HEK293 (cell line): ENCODE results near the gene SLC35E1.

Experiments used
- OSR2 ChIP-seq: fragments of 450-650 bp; formaldehyde crosslinking; IDR thresholded peaks from 2 replicates; pipeline ENCODE4 v1.5.1; 2016; ENCODE audit warnings: missing biosample characterization, missing genetic modification characterization
- PRDM1 ChIP-seq: fragments of 450-650 bp; formaldehyde crosslinking; IDR thresholded peaks from 2 replicates; pipeline ENCODE4; 2016; ENCODE audit warnings: missing biosample characterization, missing genetic modification characterization
- SCRT1 ChIP-seq: fragments of 450-650 bp; formaldehyde crosslinking; IDR thresholded peaks from 2 replicates; pipeline ENCODE4 v1.5.1; 2016; ENCODE audit warnings: missing biosample characterization, missing genetic modification characterization, borderline replicate concordance
- SP3 ChIP-seq: fragments of 450-650 bp; formaldehyde crosslinking; IDR thresholded peaks from 2 replicates; pipeline ENCODE4 v1.5.1; 2016; ENCODE audit warnings: missing biosample characterization, missing genetic modification characterization
- ZNF10 ChIP-seq: fragments of 450-650 bp; formaldehyde crosslinking; IDR thresholded peaks from 2 replicates; pipeline ENCODE4 v1.5.1; 2017; ENCODE audit warnings: missing biosample characterization, missing genetic modification characterization
- ZNF19 ChIP-seq: fragments of 450-650 bp; formaldehyde crosslinking; IDR thresholded peaks from 2 replicates; pipeline ENCODE4; 2016; ENCODE audit warnings: missing biosample characterization, missing genetic modification characterization, low read depth
- ZNF2 ChIP-seq: fragments of 450-650 bp; formaldehyde crosslinking; IDR thresholded peaks from 2 replicates; pipeline ENCODE4 v1.5.1; 2016; ENCODE audit warnings: missing biosample characterization, missing genetic modification characterization
- ZNF221 ChIP-seq: fragments of 450-650 bp; formaldehyde crosslinking; IDR thresholded peaks from 2 replicates; pipeline ENCODE4 v1.5.1; 2017; ENCODE audit warnings: missing biosample characterization, missing genetic modification characterization, borderline replicate concordance
- ZNF274 ChIP-seq, 2 experiments: fragments of 200-500 bp in 1 of 2; fragments of 450-650 bp in 1 of 2; sonication (Bioruptor generic) in 1 of 2; formaldehyde crosslinking in 1 of 2; IDR thresholded peaks; 2 replicates each; pipeline versions ENCODE4 v1.5.1 to v1.6.1; 2014 to 2016; ENCODE audit warnings: borderline replicate concordance in 1 of 2, inconsistent platforms in 1 of 2, low read length in 1 of 2, missing biosample characterization in 1 of 2, missing genetic modification characterization in 1 of 2
- ZNF391 ChIP-seq: fragments of 450-650 bp; formaldehyde crosslinking; IDR thresholded peaks from 2 replicates; pipeline ENCODE4 v1.5.1; 2016; ENCODE audit warnings: low read depth, missing biosample characterization, missing genetic modification characterization, borderline replicate concordance
- ZNF510 ChIP-seq: fragments of 450-650 bp; formaldehyde crosslinking; IDR thresholded peaks from 2 replicates; pipeline ENCODE4 v1.5.1; 2018; ENCODE audit warnings: mild to moderate bottlenecking, missing genetic modification characterization, missing biosample characterization; ENCODE audit not compliant: insufficient replicate concordance
- ZNF571 ChIP-seq: fragments of 450-650 bp; formaldehyde crosslinking; IDR thresholded peaks from 2 replicates; pipeline ENCODE4 v1.5.0; 2017; ENCODE audit warnings: missing biosample characterization, missing genetic modification characterization
- ZNF596 ChIP-seq: fragments of 450-650 bp; IDR thresholded peaks from 2 replicates; pipeline ENCODE4 v1.5.0; 2018; ENCODE audit warnings: missing biosample characterization, mild to moderate bottlenecking, missing genetic modification characterization, moderate library complexity
- ZNF624 ChIP-seq: fragments of 450-650 bp; formaldehyde crosslinking; IDR thresholded peaks from 2 replicates; pipeline ENCODE4 v1.5.1; 2017; ENCODE audit warnings: missing biosample characterization, missing genetic modification characterization
- ZNF777 ChIP-seq: fragments of 450-650 bp; formaldehyde crosslinking; IDR thresholded peaks from 2 replicates; pipeline ENCODE4 v1.5.1; 2017; ENCODE audit warnings: missing biosample characterization, missing genetic modification characterization, borderline replicate concordance
- ZXDB ChIP-seq: fragments of 450-650 bp; formaldehyde crosslinking; IDR thresholded peaks from 2 replicates; pipeline ENCODE4 v1.5.1; 2016; ENCODE audit warnings: missing biosample characterization, missing genetic modification characterization
- TF ChIP-seq, protein P1 (sequence below): fragments of 450-650 bp; formaldehyde crosslinking; IDR thresholded peaks from 2 replicates; pipeline ENCODE4 v1.5.1; 2016; ENCODE audit warnings: missing biosample characterization, missing genetic modification characterization, low read depth
- TF ChIP-seq, protein P2 (sequence below): fragments of 450-650 bp; formaldehyde crosslinking; IDR thresholded peaks from 2 replicates; pipeline ENCODE4 v1.5.1; 2016; ENCODE audit warnings: missing biosample characterization, missing genetic modification characterization
- TF ChIP-seq, protein P3 (sequence below): fragments of 450-650 bp; formaldehyde crosslinking; IDR thresholded peaks from 2 replicates; pipeline ENCODE4 v1.5.1; 2016; ENCODE audit warnings: missing biosample characterization, missing genetic modification characterization
- TF ChIP-seq, protein P4 (sequence below): fragments of 450-650 bp; formaldehyde crosslinking; IDR thresholded peaks from 2 replicates; pipeline ENCODE4 v1.5.1; 2016; ENCODE audit warnings: missing biosample characterization, missing genetic modification characterization
- TF ChIP-seq, protein P5 (sequence below): fragments of 450-650 bp; IDR thresholded peaks from 2 replicates; pipeline ENCODE4 v1.5.1; 2018; ENCODE audit warnings: missing biosample characterization, missing genetic modification characterization
- TF ChIP-seq, protein P6 (sequence below): fragments of 450-650 bp; formaldehyde crosslinking; IDR thresholded peaks from 2 replicates; pipeline ENCODE4 v1.5.1; 2016; ENCODE audit warnings: missing biosample characterization, missing genetic modification characterization

SLC35E1 gene

DNA sequence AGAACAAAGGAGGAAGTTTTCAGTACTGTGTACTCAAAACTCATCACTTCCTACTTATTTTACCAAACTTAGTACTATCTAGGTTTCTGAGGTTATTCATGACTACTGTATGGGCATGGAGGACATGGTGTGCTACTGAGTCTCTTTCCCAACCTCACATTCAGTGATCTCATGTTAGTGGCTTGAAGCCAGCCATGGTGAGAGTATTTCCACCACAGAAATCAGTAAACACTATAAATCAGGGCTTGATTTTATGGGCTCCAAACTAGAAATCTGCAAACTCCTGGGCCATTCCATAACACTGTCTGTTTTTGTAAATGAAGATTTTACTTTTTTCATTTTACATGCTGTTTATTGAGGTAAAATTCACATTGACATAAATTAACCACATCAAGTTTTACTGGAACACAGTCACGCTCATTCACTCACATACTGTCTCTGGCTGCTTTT, 36.1 kb upstream of the SLC35E1 start (continued):
- TF ChIP-seq, protein P1, sequence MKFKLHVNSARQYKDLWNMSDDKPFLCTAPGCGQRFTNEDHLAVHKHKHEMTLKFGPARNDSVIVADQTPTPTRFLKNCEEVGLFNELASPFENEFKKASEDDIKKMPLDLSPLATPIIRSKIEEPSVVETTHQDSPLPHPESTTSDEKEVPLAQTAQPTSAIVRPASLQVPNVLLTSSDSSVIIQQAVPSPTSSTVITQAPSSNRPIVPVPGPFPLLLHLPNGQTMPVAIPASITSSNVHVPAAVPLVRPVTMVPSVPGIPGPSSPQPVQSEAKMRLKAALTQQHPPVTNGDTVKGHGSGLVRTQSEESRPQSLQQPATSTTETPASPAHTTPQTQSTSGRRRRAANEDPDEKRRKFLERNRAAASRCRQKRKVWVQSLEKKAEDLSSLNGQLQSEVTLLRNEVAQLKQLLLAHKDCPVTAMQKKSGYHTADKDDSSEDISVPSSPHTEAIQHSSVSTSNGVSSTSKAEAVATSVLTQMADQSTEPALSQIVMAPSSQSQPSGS (tag by site-specific recombination): peak; percentile 61; the same call in 1 of the 2 replicates
- TF ChIP-seq PRDM1 (tag by site-specific recombination) (peak; percentile 62), ZNF221 (tag by site-specific recombination) (no peak), ZNF624 (tag by site-specific recombination) (no peak), ZXDB (tag by site-specific recombination) (peak; percentile 75), SP3 (tag by site-specific recombination) (no peak), ZNF391 (tag by site-specific recombination) (no peak), ZNF19 (tag by site-specific recombination) (no peak), ZNF571 (tag by site-specific recombination) (no peak), ZNF2 (tag by site-specific recombination) (peak; percentile 45; the same call in 1 of the 2 replicates), OSR2 (tag by site-specific recombination) (peak; percentile 98), ZNF274 (IDR thresholded peaks at IDR 0.05; ENCODE audit: low read length) (no peak), ZNF274 (tag by site-specific recombination; IDR thresholded peaks at IDR 0.05; ENCODE audit: borderline replicate concordance) (no peak), ZNF10 (0 out of 2 replicates have a peak, but pooled peaks have one; percentile 36), ZNF510 (tag by site-specific recombination) (no peak), ZNF777 (tag by site-specific recombination) (no peak), SCRT1 (tag by site-specific recombination) (no peak), ZNF596 (tag by site-specific recombination) (no peak)
- TF ChIP-seq, protein P2, sequence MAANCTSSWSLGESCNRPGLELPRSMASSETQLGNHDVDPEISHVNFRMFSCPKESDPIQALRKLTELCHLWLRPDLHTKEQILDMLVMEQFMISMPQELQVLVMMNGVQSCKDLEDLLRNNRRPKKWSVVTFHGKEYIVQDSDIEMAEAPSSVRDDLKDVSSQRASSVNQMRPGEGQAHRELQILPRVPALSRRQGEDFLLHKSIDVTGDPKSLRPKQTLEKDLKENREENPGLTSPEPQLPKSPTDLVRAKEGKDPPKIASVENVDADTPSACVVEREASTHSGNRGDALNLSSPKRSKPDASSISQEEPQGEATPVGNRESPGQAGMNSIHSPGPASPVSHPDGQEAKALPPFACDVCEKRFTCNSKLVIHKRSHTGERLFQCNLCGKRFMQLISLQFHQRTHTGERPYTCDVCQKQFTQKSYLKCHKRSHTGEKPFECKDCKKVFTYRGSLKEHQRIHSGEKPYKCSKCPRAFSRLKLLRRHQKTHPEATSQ (tag by site-specific recombination): no peak
- TF ChIP-seq, protein P3, sequence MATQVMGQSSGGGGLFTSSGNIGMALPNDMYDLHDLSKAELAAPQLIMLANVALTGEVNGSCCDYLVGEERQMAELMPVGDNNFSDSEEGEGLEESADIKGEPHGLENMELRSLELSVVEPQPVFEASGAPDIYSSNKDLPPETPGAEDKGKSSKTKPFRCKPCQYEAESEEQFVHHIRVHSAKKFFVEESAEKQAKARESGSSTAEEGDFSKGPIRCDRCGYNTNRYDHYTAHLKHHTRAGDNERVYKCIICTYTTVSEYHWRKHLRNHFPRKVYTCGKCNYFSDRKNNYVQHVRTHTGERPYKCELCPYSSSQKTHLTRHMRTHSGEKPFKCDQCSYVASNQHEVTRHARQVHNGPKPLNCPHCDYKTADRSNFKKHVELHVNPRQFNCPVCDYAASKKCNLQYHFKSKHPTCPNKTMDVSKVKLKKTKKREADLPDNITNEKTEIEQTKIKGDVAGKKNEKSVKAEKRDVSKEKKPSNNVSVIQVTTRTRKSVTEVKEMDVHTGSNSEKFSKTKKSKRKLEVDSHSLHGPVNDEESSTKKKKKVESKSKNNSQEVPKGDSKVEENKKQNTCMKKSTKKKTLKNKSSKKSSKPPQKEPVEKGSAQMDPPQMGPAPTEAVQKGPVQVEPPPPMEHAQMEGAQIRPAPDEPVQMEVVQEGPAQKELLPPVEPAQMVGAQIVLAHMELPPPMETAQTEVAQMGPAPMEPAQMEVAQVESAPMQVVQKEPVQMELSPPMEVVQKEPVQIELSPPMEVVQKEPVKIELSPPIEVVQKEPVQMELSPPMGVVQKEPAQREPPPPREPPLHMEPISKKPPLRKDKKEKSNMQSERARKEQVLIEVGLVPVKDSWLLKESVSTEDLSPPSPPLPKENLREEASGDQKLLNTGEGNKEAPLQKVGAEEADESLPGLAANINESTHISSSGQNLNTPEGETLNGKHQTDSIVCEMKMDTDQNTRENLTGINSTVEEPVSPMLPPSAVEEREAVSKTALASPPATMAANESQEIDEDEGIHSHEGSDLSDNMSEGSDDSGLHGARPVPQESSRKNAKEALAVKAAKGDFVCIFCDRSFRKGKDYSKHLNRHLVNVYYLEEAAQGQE (tag by site-specific recombination): no peak
- TF ChIP-seq, protein P4, sequence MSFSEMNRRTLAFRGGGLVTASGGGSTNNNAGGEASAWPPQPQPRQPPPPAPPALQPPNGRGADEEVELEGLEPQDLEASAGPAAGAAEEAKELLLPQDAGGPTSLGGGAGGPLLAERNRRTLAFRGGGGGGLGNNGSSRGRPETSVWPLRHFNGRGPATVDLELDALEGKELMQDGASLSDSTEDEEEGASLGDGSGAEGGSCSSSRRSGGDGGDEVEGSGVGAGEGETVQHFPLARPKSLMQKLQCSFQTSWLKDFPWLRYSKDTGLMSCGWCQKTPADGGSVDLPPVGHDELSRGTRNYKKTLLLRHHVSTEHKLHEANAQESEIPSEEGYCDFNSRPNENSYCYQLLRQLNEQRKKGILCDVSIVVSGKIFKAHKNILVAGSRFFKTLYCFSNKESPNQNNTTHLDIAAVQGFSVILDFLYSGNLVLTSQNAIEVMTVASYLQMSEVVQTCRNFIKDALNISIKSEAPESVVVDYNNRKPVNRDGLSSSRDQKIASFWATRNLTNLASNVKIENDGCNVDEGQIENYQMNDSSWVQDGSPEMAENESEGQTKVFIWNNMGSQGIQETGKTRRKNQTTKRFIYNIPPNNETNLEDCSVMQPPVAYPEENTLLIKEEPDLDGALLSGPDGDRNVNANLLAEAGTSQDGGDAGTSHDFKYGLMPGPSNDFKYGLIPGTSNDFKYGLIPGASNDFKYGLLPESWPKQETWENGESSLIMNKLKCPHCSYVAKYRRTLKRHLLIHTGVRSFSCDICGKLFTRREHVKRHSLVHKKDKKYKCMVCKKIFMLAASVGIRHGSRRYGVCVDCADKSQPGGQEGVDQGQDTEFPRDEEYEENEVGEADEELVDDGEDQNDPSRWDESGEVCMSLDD: no peak
- TF ChIP-seq, protein P5, sequence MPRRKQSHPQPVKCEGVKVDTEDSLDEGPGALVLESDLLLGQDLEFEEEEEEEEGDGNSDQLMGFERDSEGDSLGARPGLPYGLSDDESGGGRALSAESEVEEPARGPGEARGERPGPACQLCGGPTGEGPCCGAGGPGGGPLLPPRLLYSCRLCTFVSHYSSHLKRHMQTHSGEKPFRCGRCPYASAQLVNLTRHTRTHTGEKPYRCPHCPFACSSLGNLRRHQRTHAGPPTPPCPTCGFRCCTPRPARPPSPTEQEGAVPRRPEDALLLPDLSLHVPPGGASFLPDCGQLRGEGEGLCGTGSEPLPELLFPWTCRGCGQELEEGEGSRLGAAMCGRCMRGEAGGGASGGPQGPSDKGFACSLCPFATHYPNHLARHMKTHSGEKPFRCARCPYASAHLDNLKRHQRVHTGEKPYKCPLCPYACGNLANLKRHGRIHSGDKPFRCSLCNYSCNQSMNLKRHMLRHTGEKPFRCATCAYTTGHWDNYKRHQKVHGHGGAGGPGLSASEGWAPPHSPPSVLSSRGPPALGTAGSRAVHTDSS (tag by site-specific recombination): no peak
- TF ChIP-seq, protein P6, sequence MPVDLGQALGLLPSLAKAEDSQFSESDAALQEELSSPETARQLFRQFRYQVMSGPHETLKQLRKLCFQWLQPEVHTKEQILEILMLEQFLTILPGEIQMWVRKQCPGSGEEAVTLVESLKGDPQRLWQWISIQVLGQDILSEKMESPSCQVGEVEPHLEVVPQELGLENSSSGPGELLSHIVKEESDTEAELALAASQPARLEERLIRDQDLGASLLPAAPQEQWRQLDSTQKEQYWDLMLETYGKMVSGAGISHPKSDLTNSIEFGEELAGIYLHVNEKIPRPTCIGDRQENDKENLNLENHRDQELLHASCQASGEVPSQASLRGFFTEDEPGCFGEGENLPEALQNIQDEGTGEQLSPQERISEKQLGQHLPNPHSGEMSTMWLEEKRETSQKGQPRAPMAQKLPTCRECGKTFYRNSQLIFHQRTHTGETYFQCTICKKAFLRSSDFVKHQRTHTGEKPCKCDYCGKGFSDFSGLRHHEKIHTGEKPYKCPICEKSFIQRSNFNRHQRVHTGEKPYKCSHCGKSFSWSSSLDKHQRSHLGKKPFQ (tag by site-specific recombination): peak; percentile 91
